Transverse colon (tissue), 3 donors: ENCODE measurements around the gene IQGAP1.

Experiments
- EP300 ChIP-seq: sonication (generic); formaldehyde crosslinking; IDR thresholded peaks from one replicate; pipeline ENCODE4 v1.6.1; 2017; ENCODE audit warnings: antibody characterized with exemption, low read depth
- POLR2A ChIP-seq: fragments of 450-650 bp; IDR thresholded peaks from one replicate; pipeline ENCODE4 v1.6.1; 2016; ENCODE audit warnings: antibody characterized with exemption, mild to moderate bottlenecking, moderate library complexity
- TF ChIP-seq, protein P1 (sequence below), 5 experiments: fragments of 200-600 bp in 3 of 5; fragments of 450-650 bp in 2 of 5; sonication (generic) in 3 of 5; IDR thresholded peaks; 1 replicate in 2 of 5; 2 replicates in 3 of 5; pipeline ENCODE4 v1.5.1; 2016 to 2017; ENCODE audit warnings: antibody characterized with exemption in 5 of 5, inconsistent platforms in 3 of 5, mild to moderate bottlenecking in 2 of 5, moderate library complexity in 1 of 5

DNA sequence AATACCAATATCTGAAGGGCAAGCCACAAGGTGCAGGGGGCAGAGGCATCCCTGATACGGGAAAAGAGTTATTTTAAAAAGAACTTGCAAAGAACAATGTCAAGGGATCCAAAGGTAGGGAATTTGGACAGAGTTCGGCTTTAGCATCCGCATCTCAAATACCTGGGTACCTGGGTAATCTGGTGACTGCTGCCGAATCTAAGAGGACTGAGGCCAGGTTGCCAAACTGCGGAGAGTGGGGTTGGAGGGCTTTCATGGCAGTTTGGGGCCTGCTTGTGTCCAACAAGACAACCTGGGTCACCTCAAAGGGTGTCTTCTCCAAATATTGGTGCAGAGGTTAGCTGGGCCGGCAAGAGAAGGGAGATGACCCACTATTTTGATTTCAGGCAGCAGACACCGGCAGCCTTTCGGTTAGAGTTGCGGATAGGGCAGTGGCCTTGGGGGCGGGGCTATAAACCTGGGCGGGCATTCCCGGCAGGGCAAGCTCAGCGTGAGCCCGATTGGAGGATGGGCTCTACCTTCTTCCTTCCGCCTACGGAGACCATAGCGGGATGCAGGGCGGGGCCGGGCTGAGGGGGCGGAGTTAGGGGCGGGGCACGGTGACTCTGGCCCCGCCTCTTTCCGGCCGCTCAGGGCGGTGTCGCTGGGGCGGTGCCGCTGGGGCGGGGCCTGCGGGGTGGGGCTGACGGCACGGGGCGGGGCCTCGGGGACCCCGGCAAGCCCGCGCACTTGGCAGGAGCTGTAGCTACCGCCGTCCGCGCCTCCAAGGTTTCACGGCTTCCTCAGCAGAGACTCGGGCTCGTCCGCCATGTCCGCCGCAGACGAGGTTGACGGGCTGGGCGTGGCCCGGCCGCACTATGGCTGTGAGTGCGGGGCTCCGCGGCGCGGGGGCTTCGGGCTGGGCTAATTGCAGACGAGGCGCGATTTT lies at the start of gene IQGAP1:
- TF ChIP-seq, protein P1, sequence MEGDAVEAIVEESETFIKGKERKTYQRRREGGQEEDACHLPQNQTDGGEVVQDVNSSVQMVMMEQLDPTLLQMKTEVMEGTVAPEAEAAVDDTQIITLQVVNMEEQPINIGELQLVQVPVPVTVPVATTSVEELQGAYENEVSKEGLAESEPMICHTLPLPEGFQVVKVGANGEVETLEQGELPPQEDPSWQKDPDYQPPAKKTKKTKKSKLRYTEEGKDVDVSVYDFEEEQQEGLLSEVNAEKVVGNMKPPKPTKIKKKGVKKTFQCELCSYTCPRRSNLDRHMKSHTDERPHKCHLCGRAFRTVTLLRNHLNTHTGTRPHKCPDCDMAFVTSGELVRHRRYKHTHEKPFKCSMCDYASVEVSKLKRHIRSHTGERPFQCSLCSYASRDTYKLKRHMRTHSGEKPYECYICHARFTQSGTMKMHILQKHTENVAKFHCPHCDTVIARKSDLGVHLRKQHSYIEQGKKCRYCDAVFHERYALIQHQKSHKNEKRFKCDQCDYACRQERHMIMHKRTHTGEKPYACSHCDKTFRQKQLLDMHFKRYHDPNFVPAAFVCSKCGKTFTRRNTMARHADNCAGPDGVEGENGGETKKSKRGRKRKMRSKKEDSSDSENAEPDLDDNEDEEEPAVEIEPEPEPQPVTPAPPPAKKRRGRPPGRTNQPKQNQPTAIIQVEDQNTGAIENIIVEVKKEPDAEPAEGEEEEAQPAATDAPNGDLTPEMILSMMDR (IDR thresholded peaks at IDR 0.05) = no peak
- TF ChIP-seq POLR2A = peak; percentile 96
- no peak for TF ChIP-seq EP300
